Stimulated activated naive CD8-positive, alpha-beta T cell treated with anti-CD3 and anti-CD28 coated beads, Interleukin-15, Interleukin-2, amounts not matched to agents 100 U/mL and 50 U/mL, for 24 hours (primary cell): Measurements from ENCODE around the gene HCN2.
A peak's percentile ranks its signal among the peaks of the same experiment; 100 is the strongest.

ENCODE experiments used
- ATAC-seq: fragments of 150-1000 bp; cut with Tn5 transposase; one replicate; pipeline ENCODE4 v1.10.0; 2021
- DNase-seq: peaks from one replicate; pipeline ENCODE4 v3.0.0; 2021

The HCN2 gene

GRCh38 chr19:656751-657559, 67.3 kb downstream of the HCN2 start:
- no peak for ATAC-seq
- no peak for DNase-seq

GRCh38 chr19:657611-658010, 67.9 kb downstream of the HCN2 start:
- no peak for DNase-seq
- no peak for ATAC-seq

- ATAC-seq (no peak), DNase-seq (no peak)
Measured at GRCh38 chr19:658059-658839, 68.6 kb downstream of the HCN2 start.

- DNase-seq (peak; percentile 30), ATAC-seq (no peak)
Measured at GRCh38 chr19:658916-659839, 69.5 kb downstream of the HCN2 start.

- no peak for ATAC-seq
- no peak for DNase-seq
Measured at GRCh38 chr19:660793-661426, 71.2 kb downstream of the HCN2 start.

- DNase-seq (peak; percentile 74), ATAC-seq (peak; percentile 48)
Measured at GRCh38 chr19:661427-662196, 71.9 kb downstream of the HCN2 start.

GRCh38 chr19:662207-662961, 72.7 kb downstream of the HCN2 start:
- ATAC-seq (peak; percentile 16), DNase-seq (peak; percentile 78)

- ATAC-seq (peak; percentile 50), DNase-seq (peak; percentile 95)
Measured at GRCh38 chr19:662962-663681, 73.4 kb downstream of the HCN2 start, which contains the start of gene RNF126. Gene RNF126 (minus strand): TSS chr19:663214. CDS start chr19:663121, 93 bp downstream.

- ATAC-seq (no peak), DNase-seq (no peak)
Measured at GRCh38 chr19:663682-664117, 74.0 kb downstream of the HCN2 start.

GRCh38 chr19:664913-665443, 75.3 kb downstream of the HCN2 start:
- ATAC-seq: no peak

More at GRCh38 chr19:664913-665443, 75.3 kb downstream of the HCN2 start:
- peak; percentile 87 for DNase-seq
